PFSK-1 (cell line): ENCODE measurements around the gene SMARCC1.

Source experiments
- FOXP2 ChIP-seq: optimal IDR thresholded peaks from 2 replicates; pipeline ENCODE3; 2011; ENCODE audit warnings: borderline replicate concordance, control low read depth, inconsistent platforms; ENCODE audit not compliant: insufficient read depth; ENCODE audit errors: extremely low read length, extremely low read depth
- POLR2AphosphoS5 ChIP-seq: IDR thresholded peaks from 2 replicates; pipeline ENCODE4 v1.6.1; 2012; ENCODE audit warnings: low read depth, mild to moderate bottlenecking, control low read depth, low read length, moderate library complexity
- REST ChIP-seq, 2 experiments: IDR thresholded peaks; 2 replicates each; pipeline versions ENCODE4 v1.6.1 to v1.8.0; 2011 to 2012; ENCODE audit warnings: low read depth in 2 of 2, low read length in 2 of 2, control low read depth in 1 of 2, inconsistent platforms in 1 of 2, mild to moderate bottlenecking in 1 of 2, moderate library complexity in 1 of 2; ENCODE audit not compliant: insufficient read depth in 1 of 2
- SIN3A ChIP-seq: IDR thresholded peaks from 2 replicates; pipeline ENCODE4 v1.6.1; 2012; ENCODE audit warnings: mild to moderate bottlenecking, low read length, moderate library complexity, borderline replicate concordance; ENCODE audit not compliant: insufficient read depth
- TAF1 ChIP-seq: IDR thresholded peaks from 2 replicates; pipeline ENCODE4 v1.6.1; 2012; ENCODE audit warnings: low read length, control low read depth, borderline replicate concordance; ENCODE audit not compliant: insufficient read depth

Gene SMARCC1

GRCh38 chr3:47799733-47800132 lies 18.0 kb upstream of the SMARCC1 start:
- no peak for TF ChIP-seq POLR2AphosphoS5
- no peak for TF ChIP-seq FOXP2
- TF ChIP-seq SIN3A, result no peak
- TF ChIP-seq TAF1, result no peak
- no peak for TF ChIP-seq REST (IDR thresholded peaks at IDR 0.05; ENCODE audit: insufficient read depth in 1 of 2, low read depth in 2 of 2, low read length in 2 of 2)

GRCh38 chr3:47794544-47794943 lies 12.9 kb upstream of the SMARCC1 start:
- no peak for TF ChIP-seq FOXP2
- TF ChIP-seq SIN3A, result no peak
- TF ChIP-seq REST (IDR thresholded peaks at IDR 0.05; ENCODE audit: insufficient read depth in 1 of 2, low read depth in 2 of 2, low read length in 2 of 2), result no peak
- no peak for TF ChIP-seq POLR2AphosphoS5
- TF ChIP-seq TAF1, result no peak

GRCh38 chr3:47792699-47793098 lies 11.0 kb upstream of the SMARCC1 start:
- TF ChIP-seq REST (IDR thresholded peaks at IDR 0.05; ENCODE audit: insufficient read depth in 1 of 2, low read depth in 2 of 2, low read length in 2 of 2) (no peak), FOXP2 (no peak), POLR2AphosphoS5 (no peak), SIN3A (no peak), TAF1 (no peak)

GRCh38 chr3:47791193-47791855 lies 9.6 kb upstream of the SMARCC1 start:
- TF ChIP-seq FOXP2, result no peak
- no peak for TF ChIP-seq SIN3A
- TF ChIP-seq TAF1, result no peak
- TF ChIP-seq REST (IDR thresholded peaks at IDR 0.05; ENCODE audit: insufficient read depth in 1 of 2, low read depth in 2 of 2, low read length in 2 of 2), result no peak
- no peak for TF ChIP-seq POLR2AphosphoS5

GRCh38 chr3:47783673-47784072 lies 2.0 kb upstream of the SMARCC1 start:
- TF ChIP-seq REST (IDR thresholded peaks at IDR 0.05; ENCODE audit: insufficient read depth in 1 of 2, low read depth in 2 of 2, low read length in 2 of 2), result no peak
- TF ChIP-seq FOXP2, result no peak
- no peak for TF ChIP-seq SIN3A
- no peak for TF ChIP-seq POLR2AphosphoS5
- TF ChIP-seq TAF1, result no peak
